HG02885 (cell line): Measurements from ENCODE around the gene CDK5RAP2.
"Not testable (repeated sequence)": the region's sequence is repeated elsewhere in the genome, so short reads cannot be mapped to it uniquely, and the experiment has no call there.

Source experiments
- ATAC-seq: cut with Tn5 transposase; IDR thresholded peaks from one replicate; pipeline ENCODE4 v1.9.1; 2021; ENCODE audit warnings: mild to moderate bottlenecking; ENCODE audit not compliant: unreplicated experiment, poor library complexity

Gene CDK5RAP2

GRCh38 chr9:120480707-120481106 lies 99.3 kb downstream of the CDK5RAP2 start:
- no peak for ATAC-seq

DNA sequence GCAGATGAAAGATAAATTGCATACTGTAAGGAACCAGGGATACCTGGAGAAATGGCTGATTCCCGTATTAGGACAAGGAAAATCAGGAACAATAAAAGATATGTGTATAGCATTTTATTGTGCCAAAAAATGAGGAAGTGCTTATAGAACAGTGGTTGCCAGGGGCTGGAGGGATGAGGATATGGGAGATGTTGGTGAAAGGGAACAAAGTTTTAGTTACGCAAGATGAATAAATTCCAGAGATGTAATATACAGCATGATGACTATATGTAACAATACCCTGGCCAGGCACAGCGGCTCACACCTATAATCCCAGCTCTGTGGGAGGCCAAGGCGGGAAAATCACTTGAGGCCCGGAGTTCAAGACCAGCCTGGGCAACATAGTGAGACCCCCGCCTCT lies 101.8 kb downstream of the CDK5RAP2 start:
- no peak for ATAC-seq

DNA sequence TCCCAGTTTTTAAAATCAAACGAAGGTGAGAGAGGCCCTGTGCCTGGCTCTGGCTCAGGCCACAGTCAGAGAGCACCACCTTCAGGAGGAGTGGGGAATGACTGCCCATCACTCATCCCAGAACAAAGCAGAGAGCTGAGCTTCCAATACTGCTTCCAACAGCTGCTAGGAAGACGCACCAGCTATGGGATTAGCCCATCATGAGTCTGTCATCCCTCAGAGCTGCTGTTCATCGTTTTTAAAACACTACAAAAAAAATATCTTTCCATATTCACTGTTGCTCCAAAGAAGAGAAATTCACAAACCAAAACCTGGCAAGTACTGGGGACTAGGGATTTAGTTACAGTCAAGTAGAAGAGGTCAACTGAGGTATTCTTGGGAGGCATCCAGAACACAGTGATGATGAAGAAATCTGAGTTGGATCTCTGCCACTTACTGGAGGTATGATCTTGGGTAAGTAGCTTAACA lies 102.4 kb downstream of the CDK5RAP2 start:
- ATAC-seq, result peak; percentile 77

GRCh38 chr9:120475341-120475740 lies 104.6 kb downstream of the CDK5RAP2 start:
- no peak for ATAC-seq

DNA sequence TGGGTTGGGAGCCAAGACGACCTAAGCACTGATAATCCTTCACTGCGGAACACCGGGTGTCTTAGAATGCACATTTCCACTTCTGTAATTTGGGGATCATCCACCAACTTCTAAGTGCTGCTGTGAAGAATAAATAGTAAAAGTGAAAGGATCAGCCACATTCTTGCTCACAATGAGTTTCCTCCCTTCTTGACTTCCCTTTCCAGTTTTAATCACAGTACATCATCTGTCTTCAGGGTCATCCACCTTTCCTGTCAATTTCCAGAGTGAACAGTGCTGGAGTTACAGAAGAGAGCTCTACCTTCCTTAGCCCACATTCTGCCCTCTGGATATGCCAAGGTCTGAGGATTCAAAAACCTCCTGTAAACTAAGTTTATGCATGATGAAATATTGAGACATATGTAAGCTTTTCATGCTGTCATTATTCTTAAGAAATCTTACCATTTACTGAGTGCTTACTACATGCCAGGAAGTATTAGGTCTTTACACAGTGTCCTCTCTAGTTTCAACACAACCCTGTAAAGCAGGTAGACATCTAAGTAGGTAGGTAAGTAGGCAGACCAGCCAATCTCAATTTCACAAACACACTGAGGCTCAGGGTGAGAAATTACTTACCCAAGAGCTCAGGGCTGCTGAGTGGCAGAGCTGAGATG lies 105.2 kb downstream of the CDK5RAP2 start:
- ATAC-seq, result no peak

DNA sequence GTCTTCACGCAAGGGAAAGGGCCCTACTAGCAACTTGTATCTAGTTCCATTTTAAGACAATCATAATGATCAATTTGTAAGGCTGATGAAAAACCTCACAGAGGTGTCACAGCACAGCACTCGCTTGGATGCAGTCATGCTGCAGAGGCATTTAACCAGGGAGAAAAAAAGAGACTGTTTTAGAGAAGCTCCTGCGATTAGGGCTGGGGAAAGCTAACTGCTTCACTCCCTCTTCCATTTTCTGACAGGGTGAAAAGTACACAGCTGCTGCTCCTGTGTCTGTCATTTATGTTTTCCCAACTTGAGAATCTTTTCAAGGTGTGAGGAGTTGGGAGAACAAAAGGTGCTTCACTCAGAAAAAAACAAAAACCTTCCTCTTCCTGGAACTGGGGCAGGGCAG lies 106.4 kb downstream of the CDK5RAP2 start:
- no peak for ATAC-seq

DNA sequence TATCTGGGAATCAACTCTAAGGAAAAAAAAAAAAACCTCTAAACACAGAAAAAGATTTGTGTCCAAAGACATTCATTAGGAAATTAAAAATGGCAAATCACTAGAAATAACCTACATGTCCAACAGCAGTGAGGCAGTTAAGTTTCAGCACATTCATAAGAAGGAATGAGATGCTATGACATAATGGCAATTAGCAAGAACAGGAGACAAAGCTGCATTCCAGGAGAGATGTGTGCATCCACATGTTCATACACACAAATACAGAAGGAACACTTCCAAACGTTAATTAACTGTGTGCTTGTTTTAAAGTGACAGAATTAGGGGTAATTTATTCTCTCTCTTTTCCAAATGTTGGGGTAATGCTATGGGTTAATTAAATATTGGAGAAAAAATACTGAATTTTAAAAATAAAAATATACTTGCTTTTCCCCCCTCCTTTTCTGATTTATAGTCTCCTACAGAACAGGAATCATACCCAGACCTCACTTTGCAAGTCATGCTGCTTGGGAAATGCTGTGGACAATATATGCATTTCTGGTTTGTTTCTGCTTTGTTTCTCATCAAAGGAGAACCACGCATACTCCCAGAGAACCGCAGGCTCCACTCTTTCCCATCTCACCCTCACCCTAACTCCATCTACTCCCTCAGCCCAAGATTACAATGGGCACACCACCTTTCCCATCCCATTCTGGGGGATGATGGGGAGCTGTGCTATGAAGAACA lies 114.1 kb downstream of the CDK5RAP2 start:
- no peak for ATAC-seq

GRCh38 chr9:120464887-120465421 lies 115.0 kb downstream of the CDK5RAP2 start:
- no peak for ATAC-seq

DNA sequence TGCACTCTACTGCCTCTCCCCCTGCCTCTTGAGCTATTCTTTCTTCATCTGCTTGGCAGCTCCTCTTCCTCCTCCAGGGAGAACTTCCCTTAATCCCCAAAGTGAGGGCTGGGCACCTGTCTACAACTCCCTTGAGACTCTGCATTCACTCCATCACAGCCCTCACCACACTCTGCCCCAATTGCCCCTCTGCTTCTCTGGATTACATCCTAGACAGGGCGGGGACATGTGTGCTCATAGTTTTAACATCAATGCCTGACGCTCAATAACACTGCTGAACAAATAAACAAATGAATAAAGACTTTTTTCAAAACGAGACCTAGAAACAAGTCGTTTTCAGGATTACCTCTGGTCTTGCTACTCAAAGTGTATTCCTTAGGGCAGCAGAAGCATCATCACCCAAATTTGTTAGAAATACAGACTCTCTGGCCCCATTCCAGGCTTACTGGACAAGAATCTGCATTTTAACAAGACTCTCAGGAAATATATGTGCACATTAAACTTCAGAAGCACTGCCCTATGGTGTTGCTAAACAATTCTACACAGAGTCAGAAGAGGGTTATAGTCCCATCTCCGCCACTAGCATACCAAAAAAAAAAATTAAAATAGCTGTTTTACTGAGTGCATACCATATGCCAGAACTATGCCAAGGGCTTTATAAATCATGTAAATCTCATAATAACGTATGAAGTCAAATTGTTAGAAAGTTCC lies 115.6 kb downstream of the CDK5RAP2 start:
- no peak for ATAC-seq

DNA sequence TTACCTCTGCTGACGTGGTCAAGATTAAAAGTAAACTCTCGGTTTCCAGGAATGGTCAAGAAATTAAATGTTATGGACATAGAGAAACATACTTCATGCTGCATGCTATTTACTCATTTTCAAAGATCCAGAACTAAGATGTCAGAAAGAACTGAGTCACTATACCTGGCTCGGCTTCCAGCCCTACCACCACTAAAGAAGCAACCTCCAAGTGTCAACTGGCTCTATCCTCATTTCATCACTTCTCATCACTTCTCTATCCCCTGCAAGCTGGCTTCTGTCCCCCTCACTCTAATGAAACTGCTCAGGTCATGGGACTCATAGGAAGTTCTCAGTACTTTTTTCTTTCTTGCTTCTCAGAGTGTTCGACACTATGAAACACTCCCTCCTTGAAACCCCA lies 116.2 kb downstream of the CDK5RAP2 start:
- ATAC-seq, result no peak

DNA sequence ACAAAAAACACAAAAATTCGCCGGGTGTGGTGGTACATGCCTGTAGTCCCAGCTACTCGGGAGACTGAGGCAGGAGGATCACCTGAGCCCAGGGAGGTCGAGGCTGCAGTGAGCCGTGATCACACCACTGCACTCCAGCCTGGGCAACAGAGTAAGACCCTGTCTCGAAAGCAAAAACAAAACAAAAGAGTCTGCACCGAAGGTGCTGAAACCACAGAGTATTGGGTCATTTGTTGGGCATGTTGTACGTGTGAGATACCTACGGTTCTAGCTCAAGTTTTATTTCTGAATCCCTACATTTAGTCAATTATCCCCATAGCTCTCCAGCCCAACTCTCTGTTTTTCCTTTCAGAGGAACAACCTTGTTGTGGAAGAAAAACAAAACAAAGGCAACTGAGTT lies 118.3 kb downstream of the CDK5RAP2 start:
- ATAC-seq, result not testable (repeated sequence)

DNA sequence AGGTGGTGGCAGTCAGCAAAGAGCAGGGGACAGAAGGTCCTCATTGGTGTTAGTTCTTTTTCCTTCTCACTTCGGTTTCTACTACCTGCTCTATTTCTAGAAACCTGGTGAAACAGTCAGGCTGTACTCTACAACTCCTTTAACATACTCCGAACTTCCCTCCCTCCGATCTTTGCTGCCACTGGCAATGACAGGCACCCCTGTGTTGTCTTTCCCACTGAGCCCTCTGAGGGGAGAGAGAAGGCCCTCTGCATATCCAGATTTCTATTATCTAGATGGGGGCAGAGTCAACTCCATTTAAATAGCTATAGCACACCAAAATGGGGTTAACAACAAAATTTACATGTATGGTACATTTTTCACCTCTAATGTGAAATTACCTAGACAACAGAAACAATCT lies 123.7 kb downstream of the CDK5RAP2 start:
- ATAC-seq, result no peak

DNA sequence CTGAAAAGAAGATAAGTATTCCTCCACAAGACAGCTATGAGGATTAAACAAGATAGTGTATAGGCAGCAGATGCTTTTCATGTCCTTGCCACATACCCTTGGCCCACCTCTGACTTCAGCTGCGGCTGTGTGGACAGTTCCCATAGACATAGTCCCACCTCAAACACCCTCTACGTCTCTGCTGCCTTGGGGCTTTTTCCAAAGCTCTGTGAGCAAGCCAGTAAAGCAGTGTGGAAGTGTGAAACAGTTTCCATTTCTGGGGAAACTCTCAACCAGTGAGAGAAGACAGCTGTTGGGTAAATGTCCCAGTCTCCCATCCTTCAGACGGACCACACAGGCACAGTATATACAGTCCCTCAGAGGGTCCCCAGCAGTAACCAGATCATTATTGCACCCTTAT lies 125.5 kb downstream of the CDK5RAP2 start:
- no peak for ATAC-seq

DNA sequence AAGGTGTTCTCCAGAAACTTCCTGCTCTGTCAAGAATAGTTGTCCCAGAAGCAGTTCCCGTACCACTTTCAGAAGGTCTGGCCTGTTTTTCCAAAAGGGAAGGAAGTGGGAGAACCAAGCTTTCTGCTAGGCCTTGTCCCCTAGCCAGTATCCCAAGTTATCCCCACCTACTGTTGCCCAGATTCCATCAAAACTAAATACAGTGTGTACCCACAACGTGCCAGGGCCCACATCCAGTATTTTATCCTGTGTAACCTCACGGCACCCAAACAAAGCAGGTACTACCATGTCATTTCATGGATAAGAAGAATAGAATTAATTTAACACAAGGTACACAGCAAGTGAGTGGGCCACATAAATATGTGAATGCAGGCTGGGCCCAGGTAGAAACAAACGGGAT lies 126.2 kb downstream of the CDK5RAP2 start:
- ATAC-seq, result no peak

- ATAC-seq, result no peak
Measured at GRCh38 chr9:120452631-120453030, 127.3 kb downstream of the CDK5RAP2 start.

GRCh38 chr9:120450916-120451315 lies 129.1 kb downstream of the CDK5RAP2 start:
- no peak for ATAC-seq

GRCh38 chr9:120449566-120449965 lies 130.4 kb downstream of the CDK5RAP2 start:
- ATAC-seq, result no peak

GRCh38 chr9:120447959-120448500 lies 131.9 kb downstream of the CDK5RAP2 start:
- no peak for ATAC-seq

DNA sequence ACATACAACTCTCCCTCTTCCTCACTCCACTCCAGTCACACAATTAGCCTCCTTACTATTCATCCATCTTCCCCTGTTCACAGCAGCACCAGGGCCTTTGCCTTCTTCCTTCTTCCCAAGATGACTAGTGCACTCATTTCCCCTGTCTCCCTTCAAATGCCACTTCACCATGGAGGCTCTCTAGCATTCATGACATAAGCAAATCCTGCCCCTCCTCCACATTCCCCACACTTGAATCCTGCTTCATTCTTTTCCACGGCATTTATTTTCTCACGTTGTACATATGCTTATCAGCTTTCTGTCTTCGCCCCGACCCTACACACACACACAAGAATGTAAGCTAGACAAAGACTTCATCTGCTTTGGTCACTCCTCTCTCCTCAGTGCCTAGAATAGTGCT lies 133.3 kb downstream of the CDK5RAP2 start:
- no peak for ATAC-seq

GRCh38 chr9:120443976-120444375 lies 136.0 kb downstream of the CDK5RAP2 start:
- ATAC-seq, result no peak

- no peak for ATAC-seq
Measured at GRCh38 chr9:120443489-120443888, 136.5 kb downstream of the CDK5RAP2 start.
